Hematopoietic multipotent progenitor cell treated with erythropoietin and hydrocortisone succinate and interleukin-3 and kit ligand, for 8 days (in vitro differentiated cells): ENCODE data around the gene RIN3.

ENCODE experiments used
- DNase-seq: peaks from one replicate; pipeline ENCODE4 v3.0.0-alpha.2; 2015

Gene RIN3

DNA sequence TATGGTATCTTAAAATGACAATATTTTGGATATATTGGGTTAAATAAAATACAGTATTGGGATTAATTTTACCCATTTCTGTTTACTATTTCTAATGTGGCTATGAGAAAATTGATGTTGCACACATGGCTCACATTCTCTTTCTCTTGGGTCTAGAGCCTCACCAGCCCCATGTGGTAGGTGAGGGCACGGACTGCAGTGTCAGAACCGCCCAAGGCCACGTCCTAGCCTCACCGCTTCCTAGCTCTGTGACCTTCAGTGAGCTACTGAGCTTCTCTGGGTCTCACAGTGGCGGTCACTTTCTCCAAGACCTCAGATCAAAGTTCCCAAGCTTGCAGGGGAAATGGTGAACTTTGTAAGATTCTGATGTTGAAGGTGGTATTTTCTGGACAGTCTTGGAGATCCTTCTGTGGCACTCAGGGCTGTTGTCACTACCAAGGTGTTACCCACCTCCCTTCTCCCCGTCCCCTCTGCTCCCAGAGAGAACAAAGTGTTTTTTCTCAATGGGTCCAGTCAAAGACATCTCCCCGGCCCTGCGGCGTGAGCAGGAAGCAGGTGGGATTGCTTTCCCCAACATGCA is 87.6 kb downstream of the RIN3 start:
- DNase-seq: no peak

DNA sequence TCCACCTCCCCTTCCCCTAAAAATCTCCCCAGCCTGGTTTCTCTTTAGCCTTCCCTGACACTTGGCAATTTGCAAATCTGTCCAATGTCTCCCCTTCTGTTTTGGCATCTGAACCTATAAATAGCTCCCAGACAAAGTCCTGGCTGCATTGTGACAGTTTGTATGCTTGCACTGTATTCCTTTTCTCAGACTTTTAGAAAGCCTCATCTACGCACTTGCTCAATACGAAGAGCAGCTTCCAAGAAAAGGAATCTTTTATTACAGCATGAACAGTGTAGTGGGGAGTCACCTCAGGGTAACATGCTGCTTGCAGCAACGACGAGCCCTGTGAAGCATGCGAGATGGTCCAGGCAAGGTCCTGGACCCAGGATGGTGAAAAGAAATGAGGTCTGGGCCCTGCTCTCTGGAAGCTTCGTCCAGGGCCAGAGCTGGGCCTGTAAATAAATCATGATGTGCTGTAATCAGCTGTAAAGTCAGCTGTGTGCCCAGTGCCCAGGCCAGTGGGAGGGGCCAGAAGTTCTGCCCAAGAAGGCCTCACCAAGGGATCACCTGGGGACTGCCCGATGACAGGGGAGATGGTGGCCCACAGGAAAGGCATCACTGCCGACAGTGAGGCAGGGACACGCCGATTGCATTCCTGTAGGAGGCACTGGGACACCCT is 88.3 kb downstream of the RIN3 start:
- DNase-seq: no peak

DNA sequence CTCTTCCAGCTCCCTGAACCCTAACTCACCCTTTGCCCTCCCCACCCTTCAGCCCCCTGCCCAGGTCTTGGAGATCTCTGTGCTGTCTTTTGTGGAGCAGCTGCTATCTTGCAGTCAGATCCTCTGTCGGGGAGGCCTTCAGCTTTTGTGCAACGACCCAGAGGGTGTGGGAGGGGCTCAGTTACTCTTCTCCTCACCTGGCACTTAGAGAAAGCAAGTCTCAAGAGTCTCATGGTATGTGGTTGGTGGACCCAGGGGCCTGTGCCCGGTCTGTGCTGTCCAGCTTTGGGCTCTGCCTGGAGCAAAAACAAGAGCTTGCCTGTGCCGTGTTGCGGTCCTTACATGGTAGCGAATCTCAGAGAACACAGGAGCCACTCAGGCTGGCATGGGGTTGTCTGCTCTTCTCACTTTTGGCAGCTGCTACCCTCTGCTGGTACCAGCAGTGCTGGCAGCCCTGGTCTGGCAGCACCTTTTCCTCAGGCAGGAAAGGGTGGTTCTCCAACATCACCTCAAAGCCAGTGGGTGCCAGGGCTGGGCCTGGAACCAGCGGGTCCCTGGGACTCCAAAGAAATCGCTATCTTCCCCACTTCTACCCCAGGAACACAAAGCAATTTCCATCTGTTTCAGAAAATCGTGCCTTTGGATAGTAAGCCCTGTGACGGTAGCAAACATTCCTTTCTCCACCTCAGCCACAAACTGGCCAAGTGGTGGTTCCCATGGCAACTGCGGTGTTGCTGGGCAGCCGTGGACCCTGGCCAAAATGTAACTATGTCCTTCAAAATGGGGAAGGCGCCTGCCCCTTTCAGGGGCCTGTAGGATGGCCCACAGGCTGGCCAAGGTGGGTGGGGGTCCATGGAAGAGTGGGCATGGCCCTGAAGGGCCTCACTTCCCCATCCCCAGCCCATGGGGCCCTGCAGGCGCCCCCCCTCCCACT is 90.0 kb downstream of the RIN3 start:
- no peak for DNase-seq

DNA sequence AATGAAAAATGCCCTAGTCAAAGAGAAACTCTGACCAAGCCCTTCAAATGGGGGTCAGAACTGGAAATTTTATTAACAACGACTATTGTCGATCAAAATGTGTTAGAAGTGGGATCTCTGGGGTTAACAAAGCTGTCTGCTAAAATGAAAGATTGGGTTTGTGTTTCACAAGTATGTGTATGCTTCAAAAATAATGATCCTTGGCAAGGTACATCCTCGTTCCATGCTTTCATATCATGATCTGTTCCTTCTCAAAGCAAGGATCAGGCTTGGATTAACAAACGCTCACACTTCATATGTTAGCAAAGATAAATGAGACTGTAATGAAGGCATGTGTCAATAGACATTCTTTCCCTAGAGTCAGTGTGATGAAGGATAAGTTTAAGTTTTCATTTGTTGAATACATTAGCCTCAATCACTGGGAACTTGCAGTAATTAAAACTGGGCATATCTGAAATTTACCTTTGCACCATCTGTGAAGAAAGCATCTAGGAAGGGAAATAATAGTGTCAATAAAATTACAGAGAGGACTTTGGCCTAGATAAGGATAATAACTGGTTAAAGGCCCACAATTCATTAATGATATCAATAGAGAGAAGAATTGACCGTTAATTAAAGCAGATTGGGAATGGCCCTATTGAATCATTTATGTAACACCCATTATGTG is 91.8 kb downstream of the RIN3 start:
- no peak for DNase-seq

DNA sequence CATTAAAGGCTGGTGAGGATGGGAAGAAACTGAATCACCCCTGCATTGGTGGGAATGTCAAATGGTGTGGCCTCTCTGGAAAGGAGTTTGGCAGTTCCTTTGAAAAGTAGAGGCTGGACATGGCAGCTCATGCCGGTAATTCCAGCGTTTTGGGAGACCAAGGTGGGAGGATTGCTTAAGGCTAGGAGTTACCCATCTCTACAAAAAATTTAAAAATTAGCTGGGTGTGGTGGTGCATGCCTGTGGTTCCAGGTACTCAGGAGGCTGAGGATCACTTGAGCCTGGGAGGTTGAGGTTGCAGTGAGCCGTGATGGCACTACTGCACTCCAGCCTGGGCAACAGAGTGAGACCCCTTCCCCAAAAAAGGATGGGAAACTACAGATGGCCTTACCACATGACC is 93.7 kb downstream of the RIN3 start:
- no peak for DNase-seq

DNA sequence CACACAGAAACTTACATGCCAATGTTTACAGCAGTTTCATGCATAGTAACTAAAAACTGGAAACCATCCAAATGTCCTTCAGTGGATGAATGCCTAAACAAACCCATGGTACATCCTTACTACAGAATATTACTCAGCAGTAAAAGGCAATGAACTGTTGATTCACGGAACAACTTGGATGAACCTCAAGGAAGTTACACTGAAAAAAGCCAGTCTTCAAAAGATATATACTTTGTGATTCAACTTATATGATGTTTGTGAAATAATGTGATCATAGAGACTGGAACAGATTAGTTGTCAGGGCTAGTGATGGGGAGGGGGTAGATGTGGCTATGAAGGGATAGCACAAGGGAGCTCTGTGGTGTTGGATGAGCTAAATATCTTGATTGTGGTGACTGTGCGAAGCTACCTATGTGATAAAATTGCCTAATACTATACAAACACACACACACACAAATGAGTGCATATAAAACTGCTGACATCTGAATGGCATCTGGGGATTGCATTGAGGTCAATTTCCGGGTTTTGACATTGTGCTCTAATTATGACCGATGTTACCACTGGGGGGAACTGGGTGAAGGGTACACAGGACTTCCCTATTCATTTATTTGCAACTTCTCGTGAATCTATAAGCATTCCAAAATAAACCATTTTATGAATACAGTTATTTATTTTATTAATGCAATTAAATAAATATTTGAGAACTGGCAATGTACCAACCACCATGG is 94.3 kb downstream of the RIN3 start:
- DNase-seq: no peak

DNA sequence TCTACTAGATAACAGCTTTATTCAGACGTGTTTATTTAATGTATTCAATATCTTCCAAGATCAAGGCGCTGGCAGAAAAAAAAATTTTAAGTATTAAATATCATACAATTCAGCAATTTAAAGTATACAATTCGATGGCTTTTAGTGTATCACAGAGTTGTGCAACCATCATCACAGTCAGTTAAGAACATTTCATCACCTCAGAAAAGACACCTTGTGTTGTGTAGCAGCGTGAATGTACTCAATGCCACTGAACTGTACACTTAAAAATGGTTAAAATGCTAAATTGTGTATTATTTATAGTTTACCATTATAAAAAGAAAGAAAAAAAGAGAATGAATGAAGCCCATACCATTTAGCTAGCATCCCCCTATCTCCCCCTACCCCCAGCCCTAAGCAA is 96.4 kb downstream of the RIN3 start:
- no peak for DNase-seq

DNA sequence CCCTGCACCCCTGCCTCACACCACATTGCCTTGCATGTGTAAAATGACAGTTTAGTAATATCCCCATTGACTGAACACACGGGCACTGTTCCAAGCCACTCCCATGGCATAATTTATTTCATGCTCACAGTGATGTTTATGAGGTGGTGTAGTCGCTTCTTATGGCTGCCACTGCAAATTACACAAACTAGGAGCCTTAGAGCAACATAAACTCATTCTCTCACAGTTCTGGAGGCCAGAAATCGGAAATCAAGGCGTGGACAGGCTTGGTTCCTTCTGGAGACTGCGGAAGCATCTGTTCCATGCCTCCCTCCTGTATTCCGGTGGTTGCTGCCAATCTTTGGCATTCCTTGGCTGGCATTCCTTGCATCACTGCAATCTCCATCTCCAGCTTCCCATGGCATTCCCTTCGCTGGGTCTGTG is 97.3 kb downstream of the RIN3 start:
- DNase-seq: no peak

DNA sequence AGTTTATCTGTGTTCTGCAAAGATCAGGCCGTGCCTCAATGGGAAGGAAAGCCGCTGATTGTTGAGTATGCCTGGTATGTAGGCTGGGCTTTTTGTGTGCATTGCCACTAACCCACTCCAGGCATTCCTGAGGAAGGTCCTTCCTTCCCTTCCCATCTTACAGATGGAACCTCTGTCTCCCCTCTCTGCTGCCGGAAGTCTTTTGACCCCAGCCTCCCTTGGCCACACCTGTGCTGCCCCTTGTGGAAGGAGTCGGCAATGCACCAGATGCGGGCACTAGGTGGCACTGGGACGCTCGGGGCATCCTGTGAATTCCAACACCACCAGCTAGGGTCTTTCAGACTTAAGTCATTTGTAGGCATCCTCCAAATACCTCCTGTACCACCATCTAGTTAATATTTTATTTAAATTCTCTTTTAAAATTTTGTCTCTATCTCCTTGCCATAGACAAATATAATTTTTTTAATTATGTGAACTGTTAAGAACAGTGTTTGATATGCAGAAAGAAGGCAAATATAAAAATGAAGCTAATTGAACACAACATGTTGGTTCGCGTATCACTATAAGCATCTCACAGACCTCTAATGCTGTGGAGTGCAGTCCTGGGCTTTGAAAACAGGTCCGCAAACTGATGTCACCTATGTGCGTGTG is 99.6 kb downstream of the RIN3 start:
- peak; percentile 61 for DNase-seq

DNA sequence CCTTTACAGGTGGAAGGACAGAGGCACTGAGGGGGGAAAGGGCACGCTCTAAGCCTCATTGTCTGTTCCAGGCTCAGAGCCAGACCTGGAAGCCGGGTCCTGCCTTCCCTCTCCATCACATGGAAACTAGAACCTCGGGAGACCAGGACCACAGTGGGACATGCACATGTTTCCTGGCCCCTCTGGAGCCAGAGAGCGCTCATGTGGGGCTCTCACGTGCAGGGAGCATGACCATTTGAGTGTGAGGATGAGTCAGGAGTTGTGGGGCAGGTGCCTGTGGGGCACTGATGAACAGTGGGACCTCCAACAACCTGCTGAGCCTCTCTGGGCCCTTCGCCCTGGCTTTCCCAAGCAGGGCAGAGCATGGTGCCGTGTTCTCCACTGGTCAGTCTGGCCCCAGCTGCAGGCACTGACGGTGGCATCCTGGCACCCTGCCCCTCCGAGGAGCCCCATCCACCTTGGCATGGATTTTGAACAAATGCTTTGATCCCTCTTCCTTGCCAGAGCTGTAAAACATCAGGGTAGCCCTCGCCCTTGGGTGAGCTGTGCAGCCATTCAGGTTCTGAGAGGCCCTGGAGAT is 100.2 kb downstream of the RIN3 start:
- no peak for DNase-seq

DNA sequence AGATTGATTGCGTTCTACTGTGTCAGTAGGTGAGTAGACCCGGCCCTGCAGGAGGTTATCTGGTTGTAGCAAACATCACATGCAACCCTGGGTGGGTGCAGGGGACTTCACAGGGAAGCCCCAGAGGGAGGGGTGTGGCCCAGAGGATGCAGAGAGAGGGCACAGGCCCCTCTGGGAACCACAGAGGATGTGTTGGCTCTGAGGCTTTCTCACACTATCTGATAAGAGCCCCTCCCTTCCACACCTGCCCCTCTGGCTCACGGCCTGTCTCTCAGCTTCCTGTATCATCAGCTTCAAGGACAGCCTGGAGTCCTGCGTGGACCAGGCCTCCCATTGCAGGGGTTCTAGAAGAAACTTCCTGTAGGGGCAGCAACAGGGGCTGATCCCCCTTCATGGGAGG is 101.9 kb downstream of the RIN3 start:
- DNase-seq: peak; percentile 29

DNA sequence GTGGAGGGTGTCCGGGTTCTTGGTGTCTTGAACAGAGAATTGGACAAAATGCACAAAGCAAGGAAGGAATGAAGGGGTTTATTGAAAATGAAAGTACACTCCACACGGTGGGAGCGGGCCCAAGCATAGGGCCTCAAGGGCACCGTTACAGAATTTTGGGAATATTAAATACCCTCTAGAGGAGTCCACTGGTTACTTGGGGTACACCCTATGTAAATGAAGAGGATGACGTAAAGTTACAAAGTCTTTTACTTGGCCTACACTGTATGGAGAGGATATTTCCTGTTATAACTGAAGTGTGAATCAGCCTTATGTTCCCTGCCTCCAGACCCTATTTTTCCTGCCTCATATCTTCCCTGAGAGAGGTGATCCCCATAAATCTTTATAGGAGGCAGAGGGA is 102.6 kb downstream of the RIN3 start:
- no peak for DNase-seq

DNA sequence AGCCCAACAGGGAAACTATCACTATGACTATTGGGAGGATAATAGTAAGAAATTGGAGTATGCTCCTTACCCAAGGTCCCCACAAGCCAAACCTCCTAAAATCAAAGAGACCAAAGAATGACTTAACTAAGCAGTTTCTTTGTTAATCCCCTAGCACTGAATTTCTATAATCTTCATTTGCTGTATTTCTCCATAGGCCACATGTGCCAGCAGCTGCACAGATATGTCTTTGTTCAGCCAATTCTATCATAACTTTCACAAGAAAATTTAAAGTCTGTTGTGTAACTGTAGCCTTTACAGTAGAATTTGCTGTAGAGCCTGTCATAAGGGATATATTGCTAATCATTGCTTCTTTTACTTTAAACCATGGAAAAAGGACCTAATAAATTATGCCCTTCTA is 104.0 kb downstream of the RIN3 start:
- DNase-seq: no peak

DNA sequence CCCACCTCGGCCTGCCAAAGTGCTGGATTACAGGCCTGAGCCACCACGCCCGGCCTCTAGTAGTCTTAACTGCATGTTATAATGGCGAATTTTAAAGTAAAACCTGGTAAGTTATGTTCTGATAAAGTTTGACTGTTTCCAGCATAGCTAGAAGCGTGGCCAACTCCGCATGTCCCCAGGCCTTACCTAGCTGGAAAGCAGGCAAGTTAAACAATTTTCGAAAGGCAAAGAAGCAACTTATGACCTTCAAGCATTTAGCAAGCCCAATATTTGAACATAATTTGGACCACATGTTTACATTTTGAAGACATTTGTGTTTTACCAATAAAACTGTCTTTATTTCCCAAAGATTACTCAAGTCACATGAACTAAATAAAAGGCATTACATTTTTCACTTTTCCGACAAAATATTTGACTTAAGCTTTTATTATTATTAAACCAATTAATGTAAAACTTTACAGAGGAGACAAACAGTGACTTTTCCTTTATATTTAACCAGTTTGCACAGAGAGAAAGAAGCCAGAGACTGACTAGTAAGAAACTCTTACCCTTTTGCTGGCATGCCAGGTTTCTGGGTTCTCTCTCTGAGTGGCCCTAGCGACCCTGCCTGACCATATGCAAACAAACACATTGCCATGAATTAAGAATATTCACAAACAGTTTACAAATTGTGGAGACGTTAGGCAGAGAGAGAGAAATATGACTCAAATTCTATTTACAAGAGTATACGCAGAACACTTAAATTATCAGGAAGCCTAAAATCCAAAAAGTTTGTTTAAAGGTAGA is 106.3 kb downstream of the RIN3 start:
- no peak for DNase-seq

DNA sequence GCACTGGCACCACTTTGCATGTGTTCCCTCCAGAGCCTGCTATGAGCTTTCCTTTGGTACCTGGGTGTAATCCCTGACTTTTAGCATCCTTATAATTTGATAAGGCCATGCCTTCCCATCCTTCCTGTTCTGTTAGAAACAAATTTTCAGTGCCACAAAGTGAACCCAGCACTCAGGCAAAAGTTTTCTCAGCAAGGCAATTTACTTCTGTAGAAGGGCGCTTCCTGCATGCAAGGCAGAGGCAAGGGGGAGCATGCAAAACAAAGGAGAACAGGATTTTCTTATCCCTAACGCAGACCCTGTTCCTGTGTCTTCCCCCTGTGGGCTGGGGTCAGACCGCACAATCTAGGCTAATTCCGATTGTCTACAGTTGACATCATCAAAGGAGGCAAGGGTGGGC is 108.7 kb downstream of the RIN3 start:
- no peak for DNase-seq

DNA sequence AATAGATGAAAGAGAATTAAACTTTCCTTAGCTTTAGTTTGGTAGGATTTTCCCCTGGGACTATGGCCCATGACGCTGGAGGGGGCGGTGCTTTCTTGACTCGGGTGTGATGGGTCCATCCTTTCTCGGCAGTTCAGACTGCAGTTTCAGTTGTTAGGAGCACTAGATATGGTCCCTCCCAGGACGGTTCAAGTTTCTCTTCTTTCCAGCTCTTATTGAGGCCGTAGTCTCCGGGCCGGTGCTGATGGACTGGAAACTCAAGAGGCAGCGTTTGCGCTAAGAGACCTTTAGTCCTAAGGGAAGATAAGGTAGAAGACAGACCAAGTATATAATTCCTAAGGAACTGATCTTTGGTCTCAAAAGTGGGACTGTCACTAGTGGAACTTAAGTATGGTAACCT is 111.2 kb downstream of the RIN3 start:
- no peak for DNase-seq

DNA sequence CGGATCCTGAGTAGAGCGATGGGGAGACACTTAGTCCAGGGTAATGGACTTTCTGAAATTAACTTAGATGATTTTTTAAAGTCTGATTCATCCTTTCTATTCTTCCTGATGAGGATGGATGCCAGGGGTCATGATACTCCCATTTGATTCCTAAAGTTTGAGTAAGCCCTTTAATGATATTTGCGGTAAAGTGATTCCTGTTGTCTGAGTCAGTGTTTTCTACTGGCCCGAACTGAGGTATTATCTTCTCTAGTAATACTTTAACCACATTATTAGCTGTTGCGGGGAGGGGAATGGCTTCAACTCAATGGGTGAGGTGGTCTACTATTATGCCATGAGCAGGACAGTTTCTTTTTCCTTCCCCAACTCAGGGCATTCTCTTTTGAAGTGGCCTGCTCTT is 111.6 kb downstream of the RIN3 start:
- no peak for DNase-seq

DNA sequence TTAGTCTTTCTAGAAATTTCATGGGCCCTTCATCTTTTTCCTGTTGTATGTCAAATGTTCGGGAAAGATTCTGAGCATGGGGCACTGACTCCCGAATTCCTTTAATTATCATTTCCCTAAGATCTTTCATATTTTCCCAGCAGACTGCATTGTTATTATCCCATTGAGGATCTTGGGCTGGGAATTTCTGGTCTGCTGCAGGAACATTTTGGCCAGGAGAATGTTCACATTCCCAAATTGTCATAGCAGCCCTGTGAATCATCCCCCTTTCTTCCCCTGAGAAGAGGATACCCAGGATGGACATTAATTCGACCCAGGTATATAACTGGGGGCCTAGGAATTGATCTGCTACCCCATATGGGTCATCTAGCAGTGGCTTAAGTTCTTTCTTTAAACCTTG is 112.5 kb downstream of the RIN3 start:
- no peak for DNase-seq

DNA sequence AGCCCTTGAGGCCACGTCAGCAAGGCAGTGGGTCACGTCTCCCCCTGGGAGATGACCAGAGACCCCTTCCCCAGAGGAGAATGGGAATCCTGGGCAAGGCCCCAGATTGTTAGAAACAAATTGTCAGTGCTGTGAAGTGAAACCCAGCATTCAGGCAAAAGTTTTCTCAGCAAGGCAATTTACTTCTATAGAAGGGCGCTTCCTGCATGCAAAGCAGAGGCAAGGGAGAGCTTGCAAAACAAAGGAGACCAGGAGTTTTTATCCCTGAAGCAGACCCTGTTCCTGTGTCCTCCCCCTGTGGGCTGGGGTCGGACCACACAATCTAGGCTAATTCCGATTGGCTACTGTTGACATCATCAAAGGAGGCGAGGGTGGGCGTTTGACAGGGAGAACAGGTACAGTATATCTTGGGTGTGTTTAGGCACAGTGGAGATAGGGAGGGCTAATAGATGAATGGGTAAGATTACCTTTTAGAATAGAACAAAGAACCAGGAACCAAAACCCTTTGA is 114.2 kb downstream of the RIN3 start:
- no peak for DNase-seq

DNA sequence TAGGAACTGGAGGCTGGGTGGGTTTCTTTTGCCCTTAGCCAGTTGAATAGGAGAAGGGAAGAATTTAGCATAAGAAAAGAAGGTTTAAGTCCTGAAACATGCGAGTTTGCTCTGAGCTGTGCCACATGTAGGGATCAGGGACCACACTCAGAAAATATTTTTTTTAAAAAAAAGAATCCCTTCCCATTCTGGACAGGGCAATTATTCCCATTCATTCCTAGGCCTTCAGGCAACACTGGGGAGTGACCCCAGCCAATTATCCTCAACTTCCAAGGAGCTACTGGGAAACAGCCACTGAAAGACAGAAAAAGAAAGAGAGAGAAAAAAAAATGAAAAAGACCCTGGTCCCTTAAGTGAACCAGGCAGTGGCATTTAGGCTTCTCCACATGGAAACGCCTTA is 115.1 kb downstream of the RIN3 start:
- no peak for DNase-seq

DNA sequence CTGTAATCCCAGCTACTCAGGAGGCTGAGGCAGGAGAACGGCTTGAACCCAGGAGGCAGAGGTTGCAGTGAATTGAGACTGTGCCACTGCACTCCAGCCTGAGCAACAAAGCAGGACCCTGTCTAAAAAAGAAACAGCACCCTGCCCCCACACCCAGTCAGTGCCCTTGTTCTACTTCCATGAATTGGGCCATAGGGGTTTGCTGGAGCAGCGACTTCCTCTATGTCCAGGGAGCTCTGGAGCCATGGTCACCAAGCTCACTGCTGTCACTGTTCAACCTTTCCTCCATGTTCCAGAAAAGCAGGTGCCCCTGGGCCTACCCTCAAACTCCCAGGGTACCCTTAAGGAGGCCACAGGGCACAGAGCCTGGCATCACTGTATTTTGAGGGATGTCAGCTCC is 116.8 kb downstream of the RIN3 start:
- no peak for DNase-seq
